Astrocyte of the cerebellum (primary cell): ENCODE data around the gene SPECC1.

Source experiments
- DNase-seq: peaks from one replicate; pipeline ENCODE4 v3.0.0-alpha.2; 2011; ENCODE audit warnings: low read depth
- H3K4me3 ChIP-seq: 2 replicates; pipeline ENCODE4 v1.5.1; 2011; ENCODE audit warnings: mild to moderate bottlenecking, low read depth, low read length, moderate library complexity
- in situ Hi-C: cut with HindIII; loops from 2 replicates; pipeline ENCODE4 v1.10.0; 2017; ENCODE audit warnings: low sequenced_read_pairs
- TF ChIP-seq, protein P1 (sequence below): IDR thresholded peaks from 2 replicates; pipeline ENCODE4 v1.5.1; 2012; ENCODE audit warnings: low read length, low read depth, moderate library complexity, mild to moderate bottlenecking; ENCODE audit errors: missing control alignments

Gene SPECC1

DNA sequence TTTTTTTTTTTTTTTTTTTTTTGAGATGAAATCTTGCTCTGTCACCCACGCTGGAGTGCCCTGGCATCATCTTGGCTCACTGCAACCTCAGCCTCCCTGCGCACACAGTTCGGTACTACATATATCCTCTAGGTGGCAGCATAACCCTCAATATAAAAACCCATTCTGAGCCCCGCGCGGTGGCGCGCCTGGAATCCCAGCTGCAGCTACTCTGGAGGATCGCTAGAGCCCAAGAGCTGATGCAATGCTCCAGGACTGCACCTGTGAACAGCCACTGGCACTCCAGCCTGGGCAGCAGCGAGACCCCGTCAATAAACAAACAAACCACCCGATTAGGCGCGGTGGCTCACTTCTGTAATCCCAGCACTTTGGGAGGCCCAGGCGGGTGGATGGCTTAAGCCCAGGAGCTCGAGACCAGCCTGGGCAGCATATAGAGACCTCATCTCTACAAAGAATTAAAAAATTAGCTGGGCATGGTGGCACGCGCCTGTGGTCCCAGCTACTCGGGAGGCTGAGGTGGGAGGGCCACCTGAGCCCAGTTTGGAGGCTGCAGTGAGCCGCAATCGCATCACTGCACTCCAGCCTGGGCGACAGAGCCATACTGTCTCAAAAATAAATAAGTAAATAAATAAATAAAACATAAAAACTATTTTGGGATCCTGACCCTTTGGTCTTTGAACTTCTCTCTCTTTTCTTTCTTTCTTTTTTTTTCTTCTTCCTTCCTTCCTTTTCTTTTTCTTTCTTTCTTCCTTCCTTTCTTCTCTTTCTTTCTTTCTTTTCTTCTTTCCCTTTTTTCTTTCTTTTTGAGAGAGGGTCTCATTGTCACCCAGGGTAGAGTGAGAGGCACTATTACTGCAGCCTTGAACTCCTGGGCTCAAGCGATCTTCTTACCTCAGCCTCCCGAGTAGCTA lies 16.1 kb upstream of the SPECC1 start:
- DNase-seq = peak; percentile 77
- TF ChIP-seq, protein P1, sequence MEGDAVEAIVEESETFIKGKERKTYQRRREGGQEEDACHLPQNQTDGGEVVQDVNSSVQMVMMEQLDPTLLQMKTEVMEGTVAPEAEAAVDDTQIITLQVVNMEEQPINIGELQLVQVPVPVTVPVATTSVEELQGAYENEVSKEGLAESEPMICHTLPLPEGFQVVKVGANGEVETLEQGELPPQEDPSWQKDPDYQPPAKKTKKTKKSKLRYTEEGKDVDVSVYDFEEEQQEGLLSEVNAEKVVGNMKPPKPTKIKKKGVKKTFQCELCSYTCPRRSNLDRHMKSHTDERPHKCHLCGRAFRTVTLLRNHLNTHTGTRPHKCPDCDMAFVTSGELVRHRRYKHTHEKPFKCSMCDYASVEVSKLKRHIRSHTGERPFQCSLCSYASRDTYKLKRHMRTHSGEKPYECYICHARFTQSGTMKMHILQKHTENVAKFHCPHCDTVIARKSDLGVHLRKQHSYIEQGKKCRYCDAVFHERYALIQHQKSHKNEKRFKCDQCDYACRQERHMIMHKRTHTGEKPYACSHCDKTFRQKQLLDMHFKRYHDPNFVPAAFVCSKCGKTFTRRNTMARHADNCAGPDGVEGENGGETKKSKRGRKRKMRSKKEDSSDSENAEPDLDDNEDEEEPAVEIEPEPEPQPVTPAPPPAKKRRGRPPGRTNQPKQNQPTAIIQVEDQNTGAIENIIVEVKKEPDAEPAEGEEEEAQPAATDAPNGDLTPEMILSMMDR = peak; percentile 66
- no peak overlapping the region for H3K4me3 ChIP-seq
- in situ Hi-C loops = no loop called here

DNA sequence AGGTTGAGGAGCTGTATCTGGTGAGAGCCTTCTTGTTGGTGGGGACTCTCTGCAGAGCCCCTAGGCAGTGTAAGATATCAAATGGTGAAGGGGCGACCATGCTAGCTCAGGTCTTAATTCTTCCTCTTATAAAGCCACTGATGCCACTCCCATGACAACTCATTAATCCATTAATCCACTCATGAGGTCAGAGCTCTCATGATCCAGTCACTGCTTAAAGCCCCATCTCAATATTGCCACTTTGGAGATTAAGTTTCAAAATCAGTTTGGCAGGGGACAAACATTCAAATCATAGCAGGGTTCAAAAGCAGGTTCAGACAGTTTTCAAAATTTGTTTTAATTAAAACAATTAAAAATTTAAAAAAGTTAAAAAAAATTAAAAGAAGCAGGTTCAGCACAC lies 13.1 kb upstream of the SPECC1 start:
- DNase-seq = no peak
- in situ Hi-C loops = no loop called here
- TF ChIP-seq, protein P1 = no peak
- H3K4me3 ChIP-seq = no peak overlapping the region

DNA sequence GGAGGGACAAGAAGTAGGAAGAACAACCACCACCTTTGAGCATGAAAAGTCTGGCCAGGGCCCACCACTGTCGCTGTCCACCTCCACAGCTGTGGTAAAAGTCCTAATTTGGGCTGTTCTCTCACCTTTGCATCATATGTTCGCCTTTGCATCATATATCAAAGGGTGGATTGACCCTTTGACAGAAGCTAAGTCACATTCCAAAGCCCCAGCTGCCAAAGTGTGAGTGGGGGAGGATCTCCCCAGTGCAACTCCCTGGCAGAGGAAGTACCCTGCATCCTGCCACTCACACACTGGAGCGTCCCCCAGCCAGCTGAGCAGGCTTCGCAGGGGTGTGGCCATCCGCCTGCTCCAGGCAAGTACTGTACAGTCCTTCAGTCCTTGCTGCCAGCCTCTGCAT lies 12.7 kb upstream of the SPECC1 start:
- in situ Hi-C loops = no loop called here
- TF ChIP-seq, protein P1 = no peak
- no peak overlapping the region for H3K4me3 ChIP-seq
- no peak for DNase-seq

DNA sequence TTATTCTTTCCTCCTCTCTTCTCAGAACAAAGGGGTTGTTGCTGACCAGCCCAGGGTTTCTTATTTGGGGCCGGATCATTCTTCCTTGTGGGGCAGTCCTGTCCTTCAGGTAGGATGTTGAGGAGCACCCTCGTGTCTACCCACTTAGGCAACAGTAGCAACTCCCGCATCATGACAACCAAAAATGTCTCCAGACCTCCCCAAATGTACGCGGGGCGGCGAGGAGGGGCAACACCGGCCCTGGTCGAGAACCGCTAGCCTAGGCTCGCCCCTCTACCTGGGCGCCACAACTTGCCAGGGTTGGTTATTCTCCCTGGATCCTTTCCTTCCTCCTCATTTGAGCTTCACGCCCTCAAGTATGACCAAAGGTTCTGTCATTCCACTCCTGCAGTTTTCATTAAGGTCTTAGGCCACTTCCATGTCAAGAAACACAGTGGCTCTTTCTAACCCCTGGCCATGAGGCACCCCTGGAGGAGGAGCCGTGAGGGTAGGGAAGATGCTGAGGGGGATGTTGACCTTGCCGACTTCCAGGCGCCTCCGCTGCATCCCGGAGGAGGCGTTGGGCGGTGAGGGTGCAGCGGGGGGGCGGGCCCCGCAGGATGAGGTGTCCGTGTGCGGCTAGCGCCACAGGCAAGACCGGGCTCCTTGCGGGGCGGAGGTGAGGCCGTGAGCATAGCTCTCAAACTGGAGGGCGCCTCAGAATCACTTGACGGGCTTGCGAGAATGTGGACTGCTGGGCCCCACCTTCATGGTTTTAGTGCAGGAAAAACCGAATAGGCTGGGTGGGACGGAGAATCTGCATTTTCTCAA lies 712 bp upstream of the SPECC1 start:
- TF ChIP-seq, protein P1 = no peak
- no peak for DNase-seq
- in situ Hi-C loops = no loop called here
- peak overlapping the region; percentile 63 for H3K4me3 ChIP-seq

DNA sequence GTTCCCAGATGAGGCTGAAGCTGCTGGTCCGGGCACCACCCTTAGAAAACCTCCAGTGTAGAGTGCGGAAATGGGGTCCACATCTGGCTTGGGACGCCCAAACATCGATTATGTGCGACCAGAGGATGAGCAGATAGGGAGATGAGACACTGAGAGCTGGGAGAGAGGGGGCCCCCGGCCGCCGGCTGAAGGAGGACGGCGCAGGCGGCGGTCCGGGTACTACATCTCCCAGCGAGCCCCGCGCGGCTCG lies 182 bp upstream of the SPECC1 start:
- H3K4me3 ChIP-seq = peak overlapping the region; percentile 63
- TF ChIP-seq, protein P1 = peak; percentile 79
- in situ Hi-C loops = no loop called here
- no peak for DNase-seq

DNA sequence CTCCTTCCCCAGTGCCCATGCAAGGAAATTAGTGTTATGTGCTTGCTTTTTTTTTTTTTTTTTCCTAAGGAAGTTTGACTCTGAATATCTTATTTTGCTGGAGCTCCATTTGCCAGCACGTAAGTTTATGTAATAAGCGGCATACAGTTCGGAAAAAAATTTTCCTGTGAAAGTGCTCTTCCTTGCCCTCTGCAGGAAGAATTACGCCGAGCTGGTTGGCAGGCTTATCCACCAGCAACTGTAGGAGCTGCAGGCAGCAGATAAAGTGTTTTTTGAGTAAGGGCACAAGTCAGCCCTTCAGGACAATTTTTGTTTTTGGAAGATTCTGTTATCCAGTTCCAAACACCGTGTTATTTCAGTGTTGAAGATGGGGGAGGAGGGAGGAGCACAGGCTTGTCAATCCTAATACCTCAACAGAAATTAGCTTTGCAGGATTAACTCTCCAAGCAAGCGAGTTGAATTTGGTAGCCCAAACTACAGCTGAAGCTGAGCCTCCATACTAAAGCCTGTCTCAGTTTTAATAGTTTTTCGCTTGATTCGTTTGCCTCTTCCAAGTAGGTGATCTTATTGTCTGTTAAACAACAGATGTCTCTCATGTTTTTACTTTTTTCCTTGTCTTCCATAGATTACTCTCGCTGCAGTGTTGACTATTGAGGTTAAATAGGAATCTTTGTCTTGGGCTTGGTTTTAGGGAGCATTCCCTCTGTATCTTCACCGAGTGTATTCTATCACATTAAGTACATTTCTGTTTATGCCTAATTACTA lies 1.1 kb downstream of the SPECC1 start:
- DNase-seq = peak; percentile 51
- TF ChIP-seq, protein P1 = peak; percentile 72
- H3K4me3 ChIP-seq = peak overlapping the region; percentile 63
- in situ Hi-C loops = no loop called here
